ENCODE measurements around the gene CHST6. TPM values are rescaled to one million over a fixed set of nuclear protein-coding genes. Genes with fewer than 3 reads are reported as not detected.

CHST6 gene
- total RNA-seq, 1 experiment from 2014 or later = 1.4 TPM

DNA sequence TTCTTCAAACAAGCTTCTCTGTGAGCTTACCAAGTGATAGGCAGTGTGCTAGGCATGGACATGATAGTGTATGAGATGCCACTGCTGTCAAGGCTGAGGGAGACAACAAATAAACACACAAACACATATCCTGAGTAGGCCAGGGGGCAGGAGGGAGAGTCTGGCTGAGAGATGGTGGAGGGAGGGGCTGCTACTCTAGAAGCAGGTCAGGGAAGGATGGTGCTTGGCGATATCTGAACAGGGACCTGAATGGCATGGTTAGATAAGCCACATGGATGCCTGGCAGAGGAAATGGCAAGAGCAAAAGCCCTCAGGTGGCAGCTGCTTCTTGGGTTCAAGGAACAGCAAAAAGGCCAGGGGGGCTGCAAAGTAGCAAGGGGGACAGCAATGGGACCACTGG is 8.6 kb upstream of the CHST6 start:
- DNase-seq (ENCODE audit: low read depth) = no peak

DNA sequence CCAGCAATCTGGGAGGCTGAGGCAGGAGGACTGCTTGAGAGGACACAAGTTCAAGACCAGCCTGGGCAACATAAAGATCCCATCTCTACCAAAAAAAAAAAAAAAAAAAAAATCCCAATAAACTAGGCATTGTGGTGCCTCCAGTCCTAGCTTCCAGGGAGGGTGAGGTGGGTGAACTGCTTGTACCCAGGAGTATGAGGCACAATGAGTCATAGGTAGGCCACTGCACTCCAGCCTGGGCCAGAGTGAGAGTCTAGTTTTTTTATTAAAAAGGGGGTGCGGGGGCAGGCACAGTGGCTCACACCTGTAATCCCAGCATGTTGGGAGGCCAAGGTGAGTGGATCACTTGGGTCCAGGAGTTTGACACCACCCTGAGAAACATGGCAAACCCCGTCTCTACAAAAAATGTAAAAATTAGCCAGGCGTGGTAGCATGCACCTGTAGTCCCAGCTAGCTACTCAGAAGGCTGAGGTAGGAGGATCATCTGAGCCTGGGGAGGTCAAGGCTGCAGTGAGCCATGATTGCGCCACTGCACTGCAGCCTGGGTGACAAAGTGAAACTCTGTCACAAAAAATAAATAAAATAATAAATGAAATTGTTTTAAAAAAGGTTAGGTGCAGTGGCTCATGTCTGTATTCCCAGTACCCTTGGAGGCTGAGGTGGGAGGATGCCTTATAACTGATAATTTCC is 7.8 kb upstream of the CHST6 start:
- DNase-seq (ENCODE audit: low read depth) = peak; percentile 69

DNA sequence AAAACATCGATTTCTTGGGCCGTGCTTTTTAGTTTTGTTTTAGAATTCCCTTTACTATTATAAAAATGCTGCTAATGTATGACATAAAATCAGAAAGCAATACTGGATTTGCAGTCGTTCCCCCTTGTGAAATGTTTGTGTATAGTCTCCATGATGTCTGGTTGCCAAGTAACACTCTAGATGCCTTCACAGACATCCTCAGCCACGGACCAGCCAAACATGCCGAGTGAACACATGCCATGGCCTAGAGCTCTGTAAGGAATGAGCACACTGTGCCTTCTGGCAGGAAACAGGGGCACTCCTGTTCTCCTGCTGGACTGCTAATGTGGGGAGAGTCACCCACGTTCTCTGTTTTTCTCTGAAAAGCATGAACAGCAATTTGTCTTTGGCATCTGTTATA is 6.6 kb upstream of the CHST6 start:
- DNase-seq (ENCODE audit: low read depth) = peak; percentile 73

DNA sequence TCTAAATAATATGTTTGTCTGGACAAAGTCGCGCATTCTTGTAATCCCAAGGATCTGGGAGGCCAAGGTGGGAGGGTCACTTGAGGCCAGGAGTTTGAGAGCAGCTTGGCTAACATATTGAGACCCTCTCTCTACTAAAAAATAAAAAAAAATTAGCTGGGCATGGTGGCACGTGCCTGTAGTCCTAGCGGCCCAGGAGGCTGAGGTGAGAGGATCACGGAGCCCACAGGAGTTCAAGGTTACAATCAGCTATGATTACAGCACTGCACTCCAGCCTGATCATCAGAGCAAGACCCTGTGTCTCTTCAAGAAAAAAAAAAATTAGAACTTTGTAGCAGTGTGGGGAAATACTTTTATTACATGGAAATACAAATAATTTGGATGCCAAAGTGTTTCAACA is 6.1 kb upstream of the CHST6 start:
- no peak for DNase-seq (ENCODE audit: low read depth)

DNA sequence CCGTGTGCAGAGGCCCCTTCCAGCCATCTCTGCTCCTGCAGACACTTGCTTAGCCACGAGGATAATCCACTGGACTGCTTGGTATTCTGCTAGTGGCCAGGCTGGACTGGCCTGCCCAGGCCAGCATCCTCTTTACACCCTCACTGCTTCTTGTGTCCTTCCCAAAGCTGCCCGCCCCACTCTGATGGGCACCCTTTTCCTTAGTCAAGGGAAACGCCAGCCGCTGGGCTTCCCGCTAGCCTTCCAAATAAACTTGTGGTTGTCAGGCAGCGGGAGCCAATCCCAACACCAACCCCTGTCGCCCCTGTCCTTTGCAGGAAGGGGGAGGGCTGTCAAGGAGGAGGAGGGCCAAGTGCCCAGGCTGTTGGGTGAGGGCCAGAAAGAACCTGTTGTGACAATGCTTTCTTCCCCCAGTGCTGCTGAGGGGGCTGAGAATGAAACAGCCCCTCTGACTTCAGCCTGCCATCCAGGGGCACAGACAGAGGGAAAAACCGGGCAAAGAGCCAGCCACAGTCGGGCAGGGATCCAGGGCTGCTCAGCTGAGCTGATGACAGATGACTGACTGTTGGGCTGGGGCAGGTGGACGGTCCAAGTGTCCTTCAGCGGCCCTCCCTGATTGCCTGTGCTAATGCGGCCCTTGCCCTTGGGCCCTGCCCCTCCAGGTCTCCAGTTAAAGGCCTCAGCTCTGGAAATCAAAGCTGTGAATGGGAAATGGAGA is 3.5 kb upstream of the CHST6 start:
- DNase-seq (ENCODE audit: low read depth) = peak; percentile 57

DNA sequence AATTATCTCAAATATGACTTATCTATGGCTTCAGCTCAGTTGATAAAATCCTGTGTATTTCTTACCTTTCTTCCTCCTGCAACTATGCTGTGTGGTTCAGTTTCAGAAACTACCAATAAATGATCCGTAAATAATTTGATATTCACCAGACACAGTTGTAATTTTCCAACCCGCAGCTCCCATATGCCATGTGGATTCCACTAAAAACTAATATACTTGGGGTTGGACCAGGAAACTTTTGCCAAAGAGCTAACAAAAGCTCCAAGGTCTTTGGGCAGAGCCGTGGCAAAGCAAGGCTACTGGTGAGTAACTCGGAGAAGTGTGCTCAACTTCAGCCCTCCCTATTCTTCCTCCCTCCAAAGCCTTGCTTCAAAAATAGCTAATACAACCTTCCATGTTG is 2.3 kb upstream of the CHST6 start:
- DNase-seq (ENCODE audit: low read depth) = peak; percentile 51

DNA sequence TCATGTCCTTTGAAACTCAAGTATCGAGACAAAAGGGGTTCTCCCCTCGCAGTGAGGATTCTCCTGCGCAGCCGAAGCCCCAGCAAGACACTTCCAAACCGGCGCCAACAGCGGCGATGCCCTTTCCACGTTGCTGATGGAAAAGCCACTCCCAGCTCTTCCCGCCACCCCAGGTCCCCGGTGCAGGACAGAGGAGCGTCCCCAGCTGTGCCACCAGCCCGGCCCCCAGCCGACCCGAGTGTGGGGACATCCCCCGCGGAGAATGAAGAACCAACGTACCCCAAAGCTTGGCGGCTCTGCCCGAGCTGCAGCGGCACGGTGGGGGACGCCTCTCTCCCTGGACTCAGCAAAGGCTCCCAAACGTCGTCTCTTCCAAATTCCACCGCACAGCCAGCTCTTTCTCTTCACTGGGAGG is 573 bp downstream of the CHST6 start:
- DNase-seq (ENCODE audit: low read depth) = no peak

DNA sequence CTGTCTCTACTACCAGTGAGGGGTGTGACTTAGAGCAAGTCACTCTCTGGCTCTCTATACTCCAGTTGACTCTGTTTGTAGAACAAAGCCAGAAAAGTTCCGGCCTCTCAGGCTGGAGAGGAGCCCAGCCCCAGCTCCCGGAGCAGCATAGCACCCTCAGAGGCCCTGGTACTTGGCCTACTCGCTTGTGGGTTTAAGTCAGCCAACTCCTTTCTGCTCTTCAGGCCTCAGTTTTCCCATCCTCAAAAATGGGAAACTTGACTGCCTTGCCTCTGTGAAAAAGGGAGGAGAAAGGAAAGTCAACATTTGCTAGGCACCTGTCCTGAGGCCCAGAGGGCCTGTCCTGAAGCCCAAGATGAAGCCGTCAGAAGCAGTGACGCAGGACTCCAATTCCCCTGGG is 1.1 kb downstream of the CHST6 start:
- no peak for DNase-seq (ENCODE audit: low read depth)

DNA sequence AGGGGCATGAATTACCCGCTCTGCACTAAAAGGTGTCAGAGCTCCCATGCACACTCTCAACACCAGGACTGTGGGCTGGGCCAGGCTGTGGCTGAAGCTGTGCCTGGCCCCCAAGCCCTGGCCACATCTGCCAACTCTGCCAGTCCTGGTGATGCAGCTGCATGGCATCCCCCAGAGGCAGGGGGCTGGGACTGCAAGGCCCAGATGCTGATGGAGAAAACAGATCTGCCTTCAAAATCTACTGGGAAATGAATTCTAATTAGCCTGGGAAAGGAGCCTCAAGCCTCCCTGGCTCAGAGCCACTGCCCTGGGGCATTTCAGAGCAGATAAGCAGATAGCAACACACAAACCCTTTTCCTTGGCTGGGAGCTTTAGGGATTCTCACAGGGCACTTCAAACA is 3.4 kb downstream of the CHST6 start:
- peak; percentile 81 for DNase-seq (ENCODE audit: low read depth)

DNA sequence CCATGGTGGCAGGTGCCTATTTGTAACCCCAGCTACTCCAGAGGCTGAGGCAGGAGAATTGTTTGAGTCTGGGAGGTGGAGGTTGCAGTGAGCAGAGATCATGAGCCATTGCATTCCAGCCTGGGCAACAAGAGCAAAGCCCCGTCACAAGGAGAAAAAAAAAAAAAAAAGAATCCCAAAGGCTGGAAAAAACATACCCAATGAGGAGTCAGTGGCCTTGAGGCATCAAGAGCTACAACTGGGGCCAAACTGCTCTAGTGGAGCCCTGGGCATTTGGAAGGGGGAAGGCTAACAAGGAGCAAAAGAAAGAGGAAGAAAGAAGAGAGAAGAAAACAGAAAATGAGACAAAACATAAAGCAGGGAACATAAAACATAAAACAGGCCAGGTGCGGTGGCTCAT is 6.9 kb downstream of the CHST6 start:
- no peak for DNase-seq (ENCODE audit: low read depth)

DNA sequence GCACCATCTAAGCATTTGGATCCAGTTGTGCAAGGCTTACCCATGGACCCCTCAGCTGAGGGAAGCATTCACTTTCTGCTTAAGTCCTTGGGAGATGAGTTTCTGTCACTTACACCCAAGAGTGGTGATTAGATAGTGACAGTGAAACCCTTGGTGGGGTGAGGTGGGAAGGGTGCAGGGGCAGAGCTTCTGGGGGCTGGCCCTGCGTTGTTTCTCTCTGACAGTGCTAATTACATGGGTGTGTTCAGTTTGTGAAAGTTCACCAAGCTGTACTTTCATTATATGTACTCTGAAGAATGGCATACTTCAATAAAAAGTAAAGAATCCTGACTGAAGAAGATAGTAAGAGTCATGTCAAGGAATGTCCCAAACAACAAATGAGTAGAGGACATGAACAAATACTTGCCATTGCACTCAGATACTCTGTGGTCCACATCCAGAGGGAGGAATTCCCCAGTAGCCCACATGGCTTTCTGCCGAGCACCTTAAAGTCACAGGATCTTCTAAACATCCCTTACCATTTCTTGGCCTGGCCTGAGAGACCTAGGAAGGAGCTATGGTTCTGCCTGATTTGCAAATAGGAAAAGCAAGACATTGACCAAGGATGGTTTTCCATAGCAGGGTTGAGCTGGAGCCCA is 8.4 kb downstream of the CHST6 start:
- peak; percentile 29 for DNase-seq (ENCODE audit: low read depth)

DNA sequence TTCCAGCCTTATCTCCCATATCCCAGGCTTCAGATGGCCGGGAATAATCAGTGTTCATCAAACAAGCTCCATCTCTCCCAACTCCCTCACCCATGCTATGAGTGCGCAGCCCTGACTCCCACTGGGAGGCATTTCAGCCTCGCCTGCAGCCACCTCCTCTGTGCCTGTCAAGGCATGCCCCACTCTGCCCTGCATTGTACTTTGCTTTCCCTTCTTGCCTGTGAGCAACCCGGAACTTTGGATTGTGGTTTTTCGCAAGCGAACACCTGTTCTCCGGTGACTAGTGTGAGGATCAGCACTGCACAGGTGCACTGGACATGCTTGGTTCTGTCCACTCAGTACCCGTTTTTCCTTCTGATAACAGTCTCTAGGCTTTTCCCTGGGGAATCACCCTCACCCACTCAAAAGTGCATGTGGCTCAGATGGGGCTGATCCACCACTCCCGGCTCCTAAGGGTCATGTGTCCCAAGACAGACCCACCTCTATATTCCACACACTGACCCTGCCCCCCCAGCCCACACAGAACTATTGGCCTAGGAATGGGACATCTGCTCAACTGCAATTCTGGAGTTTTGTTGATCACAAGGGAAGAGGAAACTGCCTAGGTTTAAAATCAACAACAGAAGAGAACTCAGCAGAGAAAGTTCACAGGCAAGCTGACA is 9.1 kb downstream of the CHST6 start:
- no peak for DNase-seq (ENCODE audit: low read depth)

DNA sequence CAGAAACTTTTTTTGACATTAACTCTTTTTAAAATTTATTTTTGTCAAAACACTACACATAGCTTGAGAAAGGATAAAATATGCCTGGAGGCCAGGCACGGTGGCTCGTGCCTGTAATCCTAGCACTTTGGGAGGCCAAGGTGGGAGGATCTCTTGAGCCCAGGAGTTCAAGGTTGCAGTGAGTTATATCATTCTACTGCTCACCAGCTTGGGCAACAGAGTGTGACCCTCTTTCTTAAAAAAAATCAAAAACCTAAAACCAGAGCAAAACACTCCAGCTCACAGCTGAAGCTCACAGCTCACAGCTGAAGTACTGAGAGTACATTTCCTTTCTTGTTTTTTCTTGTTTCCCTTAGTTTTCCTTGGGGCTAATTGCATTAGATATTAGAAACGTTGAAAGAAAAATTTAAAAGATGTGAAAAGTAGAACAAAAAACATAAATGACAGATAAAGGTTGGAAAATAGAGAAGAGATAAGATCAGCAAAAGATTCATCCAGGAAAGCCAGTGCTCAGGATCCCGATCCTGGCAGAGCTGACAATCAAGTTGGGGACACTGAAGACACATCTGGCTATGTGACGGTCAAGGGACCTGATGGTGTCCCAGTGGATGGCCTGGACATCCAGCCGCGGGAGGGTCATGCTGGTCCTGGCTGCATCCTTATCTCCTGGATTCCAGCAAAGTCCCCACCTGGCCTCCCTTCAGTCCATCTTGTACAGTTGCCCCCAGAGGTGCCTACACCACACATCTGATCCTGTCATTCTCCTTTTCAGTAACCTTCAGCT is 9.8 kb downstream of the CHST6 start:
- DNase-seq (ENCODE audit: low read depth) = no peak

DNA sequence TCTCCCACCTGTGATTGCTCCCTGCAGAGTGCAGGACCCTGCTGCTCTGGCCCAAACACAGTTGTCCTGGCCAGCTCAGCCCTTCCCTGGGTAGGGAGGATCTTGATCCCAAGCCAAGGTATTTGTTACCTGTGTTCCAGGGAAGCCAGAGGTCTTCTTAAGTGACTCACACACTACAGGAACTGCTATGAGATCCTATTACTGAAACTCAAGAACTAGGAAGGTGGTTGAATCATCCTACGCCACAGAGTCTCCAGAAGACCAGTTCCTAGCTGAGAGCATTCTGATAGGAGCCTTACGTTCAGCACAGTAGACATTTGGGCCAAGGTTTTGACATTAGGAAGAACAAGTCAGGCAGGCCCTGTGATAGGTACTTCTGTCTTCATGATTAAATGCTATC is 12.0 kb downstream of the CHST6 start:
- peak; percentile 92 for DNase-seq (ENCODE audit: low read depth)

DNA sequence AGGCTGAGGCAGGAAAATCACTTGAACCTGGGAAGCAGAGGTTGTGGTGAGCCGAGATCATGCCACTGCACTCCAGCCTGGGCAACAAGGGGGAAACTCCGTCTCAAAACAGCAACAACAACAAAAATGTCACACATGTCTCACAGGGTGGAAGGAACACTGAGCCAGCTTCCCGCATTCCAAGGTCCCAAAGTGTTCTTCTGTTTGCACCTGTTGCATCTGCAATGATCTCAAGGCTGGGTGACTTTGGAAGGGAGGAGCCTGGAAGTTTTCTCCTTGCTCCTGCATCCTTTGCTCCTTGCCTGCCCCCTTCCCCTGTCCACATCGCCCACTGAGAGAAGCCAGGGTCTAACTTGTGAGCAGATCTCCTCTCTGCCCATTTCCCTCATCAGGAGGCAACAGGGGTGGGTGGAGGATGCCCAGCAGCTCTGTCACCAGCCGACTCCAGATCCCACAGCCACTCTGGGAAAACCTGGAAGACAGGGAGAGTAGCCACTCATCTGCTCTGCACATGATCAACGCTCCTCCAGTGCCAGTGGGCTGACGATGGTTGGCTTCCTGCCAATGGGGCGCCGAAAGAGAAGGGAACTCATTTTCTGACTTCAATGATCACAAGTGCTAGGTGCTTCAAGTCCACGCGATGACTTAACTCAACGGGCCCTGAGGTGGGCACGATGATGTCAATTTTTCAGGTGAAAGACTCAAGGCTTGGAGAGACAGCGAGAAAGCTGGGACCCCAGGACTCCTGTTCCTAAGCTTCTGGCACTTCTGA is 12.6 kb downstream of the CHST6 start:
- DNase-seq (ENCODE audit: low read depth) = peak; percentile 28

DNA sequence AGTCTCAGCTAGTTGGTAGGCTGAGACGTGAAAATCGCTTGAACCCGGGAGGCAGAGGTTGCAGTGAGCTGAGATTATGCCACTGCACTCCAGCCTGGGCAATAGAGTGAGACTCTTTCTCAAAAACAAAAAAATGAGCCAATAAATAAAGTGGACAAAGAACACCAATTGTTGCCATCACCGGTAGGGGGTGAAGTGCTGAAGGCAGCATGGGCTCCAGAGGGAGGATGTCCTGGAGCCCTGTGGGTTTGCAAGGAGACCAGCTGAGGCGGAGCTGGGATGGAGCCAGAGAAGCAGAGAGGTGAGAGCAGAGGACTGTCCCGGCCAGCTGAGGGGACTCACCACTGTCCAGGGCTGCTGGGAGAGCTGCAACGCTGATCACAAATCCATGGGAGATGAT is 13.8 kb downstream of the CHST6 start:
- DNase-seq (ENCODE audit: low read depth) = peak; percentile 42

DNA sequence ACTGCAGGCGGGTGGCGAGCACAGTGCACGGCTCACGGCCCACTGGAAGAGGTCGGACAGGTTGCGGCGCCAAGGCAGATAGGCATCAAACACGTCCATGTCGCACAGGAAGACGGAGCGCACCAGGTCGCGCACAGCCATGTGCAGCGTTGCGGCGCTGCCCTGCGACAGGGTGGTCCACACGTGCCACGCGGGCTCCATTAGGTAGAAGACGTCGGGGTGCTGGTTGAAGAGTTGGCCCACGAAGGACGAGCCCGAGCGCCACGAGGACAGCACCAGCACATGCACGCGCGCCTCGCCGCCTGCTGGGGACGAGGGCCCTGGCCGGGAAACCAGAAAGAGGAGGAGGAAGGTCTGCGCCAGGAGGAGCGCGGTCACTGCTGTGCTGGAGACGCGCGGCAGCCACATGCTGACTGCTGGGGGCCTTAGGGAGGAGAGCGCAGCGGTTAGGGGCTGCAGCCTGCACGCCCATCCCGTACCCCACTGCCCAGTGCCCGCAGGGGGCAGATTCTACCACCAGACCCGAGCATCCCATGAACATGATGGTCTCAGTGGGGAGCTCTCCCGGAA is 15.7 kb downstream of the CHST6 start:
- no peak for DNase-seq (ENCODE audit: low read depth)

DNA sequence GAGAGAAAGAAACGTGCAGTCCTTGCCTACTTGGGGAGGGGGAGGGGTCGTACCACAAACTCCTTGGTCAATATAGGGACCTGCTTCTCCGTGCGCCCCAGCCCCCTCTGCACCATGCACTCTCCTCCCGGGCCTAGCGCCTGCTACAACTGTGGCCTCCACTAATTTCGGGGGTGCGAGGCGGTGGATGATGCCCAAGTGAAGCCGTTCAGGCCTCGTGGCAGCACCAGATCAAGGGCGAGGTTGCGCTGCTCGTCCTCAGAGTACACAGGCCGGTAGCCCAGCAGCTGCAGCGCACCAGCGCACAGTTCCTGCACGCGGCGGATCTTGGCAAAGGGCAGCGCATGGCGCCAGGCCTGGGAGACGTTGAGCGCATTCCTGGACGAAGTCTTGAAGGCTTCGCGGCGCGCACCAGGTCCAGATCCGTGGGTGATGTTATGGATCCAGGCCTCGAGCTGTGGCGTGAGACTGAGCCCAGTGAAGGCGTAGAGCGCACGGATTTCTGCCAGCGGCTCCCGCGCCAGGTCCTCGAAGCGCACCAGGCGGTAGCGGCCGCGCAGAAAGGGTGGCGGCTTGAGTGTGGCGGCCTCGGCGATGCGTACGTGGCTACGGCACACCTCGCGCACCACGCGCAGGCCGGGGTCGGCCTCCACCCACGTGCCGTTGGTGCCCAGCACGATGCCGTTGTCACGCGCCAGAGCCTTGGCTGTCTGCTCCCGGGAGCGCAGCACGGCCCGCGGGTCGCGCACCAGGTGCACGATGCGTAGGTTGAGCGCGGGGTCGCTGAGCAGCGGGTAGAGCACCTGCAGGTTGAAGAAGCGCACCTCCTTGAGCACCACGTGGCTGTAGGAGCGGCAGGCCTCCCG is 16.5 kb downstream of the CHST6 start:
- DNase-seq (ENCODE audit: low read depth) = no peak

DNA sequence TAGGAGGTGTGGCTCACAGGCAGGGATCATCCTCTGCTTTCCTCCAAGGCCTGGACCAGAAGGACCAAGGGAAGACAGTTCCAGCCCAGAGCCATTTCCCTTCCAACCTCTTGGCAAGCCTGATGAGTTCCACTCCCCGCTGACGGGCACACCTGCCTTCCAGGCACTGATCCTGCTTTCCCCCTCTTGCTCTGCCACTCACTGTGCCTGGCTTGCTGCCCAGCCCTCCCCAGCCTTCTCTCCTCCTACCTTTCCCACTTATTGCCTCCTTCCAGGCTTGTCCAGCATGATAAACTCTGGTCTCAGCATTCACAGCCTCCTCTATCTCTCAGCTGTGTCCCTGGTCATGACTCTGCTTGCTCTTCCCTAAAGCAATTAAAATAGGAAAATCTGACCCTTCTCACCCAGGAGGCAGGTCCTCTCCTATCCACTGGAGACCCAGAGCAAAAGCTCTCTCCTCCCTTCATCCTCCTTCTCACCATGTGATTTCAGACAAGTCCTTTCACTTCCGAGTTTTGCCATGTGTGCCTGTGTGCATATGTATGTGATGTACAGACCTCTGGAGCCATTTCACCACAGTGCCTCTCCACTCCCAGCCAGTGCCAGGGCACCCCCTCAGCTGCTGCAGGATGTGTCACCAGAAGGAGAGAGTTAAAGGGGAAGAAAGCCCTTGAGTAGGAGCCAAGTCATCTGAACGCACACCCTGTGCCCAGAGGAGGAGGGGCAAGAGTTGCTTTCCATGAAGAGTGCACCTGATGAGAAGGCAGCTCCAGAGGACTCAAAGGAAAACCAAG is 17.4 kb downstream of the CHST6 start:
- peak; percentile 43 for DNase-seq (ENCODE audit: low read depth)

All from M059J (cell line).